SK-N-SH (cell line): ENCODE measurements around the gene TMPRSS11B.

ENCODE experiments used
- CTCF ChIP-seq: fragments of 200-600 bp; sonication (generic); IDR thresholded peaks from 2 replicates; pipeline ENCODE4 v1.6.1; 2017; ENCODE audit warnings: antibody characterized with exemption, mild to moderate bottlenecking, moderate library complexity
- SMC3 ChIP-seq: IDR thresholded peaks from 2 replicates; pipeline ENCODE4 v1.6.1; 2012; ENCODE audit warnings: low read depth, low read length, improper control_type of control experiment

- TF ChIP-seq CTCF (no peak), SMC3 (no peak)
Measured at GRCh38 chr4:68283714-68284113, 38.2 kb upstream of the TMPRSS11B start.
